ENCODE results near the gene ATG13.

GRCh38 chr11:46594785-46595184 is 22.6 kb upstream of the ATG13 start:
- TF ChIP-seq CTCF (IDR thresholded peaks at IDR 0.05; ENCODE audit: low read length) (no peak), EZH2phosphoT487 (IDR thresholded peaks at IDR 0.05; ENCODE audit: low read length) (no peak), EZH2 (optimal IDR thresholded peaks at IDR 0.05; ENCODE audit: low read depth, low read length) (no peak)

Data from MM.1S (cell line).